HepG2 (cell line): Measurements from ENCODE around the gene ATP9A. TPM values are rescaled to one million over a fixed set of nuclear protein-coding genes. Genes with fewer than 3 reads are reported as not detected.

Source experiments
- ERF ChIP-seq: IDR thresholded peaks from 2 replicates; pipeline ENCODE4 v1.6.1; 2018; ENCODE audit warnings: missing biosample characterization, missing genetic modification reagents
- FIP1L1 ChIP-seq: fragments of 200-400 bp; formaldehyde crosslinking; IDR thresholded peaks from 2 replicates; pipeline ENCODE4 v1.6.1; 2018; ENCODE audit warnings: low read depth, mild to moderate bottlenecking, low read length, moderate library complexity, borderline replicate concordance; ENCODE audit not compliant: insufficient read depth
- GTF2F1 ChIP-seq: fragments of 150-350 bp; IDR thresholded peaks from 2 replicates; pipeline ENCODE4 v1.6.1; 2014; ENCODE audit warnings: low read length
- MAX ChIP-seq: IDR thresholded peaks from 2 replicates; pipeline ENCODE4 v1.6.1; 2012; ENCODE audit warnings: inconsistent platforms
- NFYC ChIP-seq: IDR thresholded peaks from 2 replicates; pipeline ENCODE4 v1.6.1; 2016; ENCODE audit warnings: missing genetic modification reagents, missing compliant biosample characterization
- POLR2AphosphoS5 ChIP-seq: IDR thresholded peaks from 2 replicates; pipeline ENCODE4 v1.6.1; 2012; ENCODE audit warnings: low read depth, low read length
- RFXAP ChIP-seq: sonication (generic); formaldehyde crosslinking; IDR thresholded peaks from 2 replicates; pipeline ENCODE4 v1.4.0; 2020; ENCODE audit warnings: missing genetic modification reagents, borderline replicate concordance
- ZNF274 ChIP-seq: sonication (generic); formaldehyde crosslinking; IDR thresholded peaks from 2 replicates; pipeline ENCODE4 v1.5.1; 2020; ENCODE audit warnings: mild to moderate bottlenecking, missing genetic modification reagents
- ZNF317 ChIP-seq: sonication (generic); formaldehyde crosslinking; IDR thresholded peaks from 2 replicates; pipeline ENCODE4 v1.5.0; 2020; ENCODE audit warnings: mild to moderate bottlenecking, missing genetic modification reagents
- ZNF510 ChIP-seq: sonication (generic); formaldehyde crosslinking; IDR thresholded peaks from 2 replicates; pipeline ENCODE4 v1.4.0; 2020; ENCODE audit warnings: low read depth, mild to moderate bottlenecking, missing genetic modification reagents
- ZNF609 ChIP-seq: sonication (generic); formaldehyde crosslinking; IDR thresholded peaks from 2 replicates; pipeline ENCODE4 v1.4.0; 2020; ENCODE audit warnings: mild to moderate bottlenecking, missing genetic modification reagents, borderline replicate concordance
- ZNF792 ChIP-seq: IDR thresholded peaks from 2 replicates; pipeline ENCODE4 v1.6.1; 2016
- polyA plus RNA-seq, 8 experiments: library from polyadenylated mRNA; depleted of rRNA in 3 of 8; stranded (reverse) in 7 of 8; unstranded in 1 of 8; fragments of >200 nt; fragmentation: Illumina TruSeq in 4 of 8; extraction: Trizol in 4 of 8; gene quantifications; 2 replicates each; pipeline versions ENCODE4 v1.2.1 to v1.2.3, GENCODE V29; 2011 to 2016; ENCODE audit warnings: low read depth in 4 of 8, missing spikeins in 1 of 8, mixed read lengths in 1 of 8; ENCODE audit not compliant: insufficient read depth in 1 of 8
- total RNA-seq, 5 experiments: library from RNA; depleted of rRNA; stranded (reverse); fragments of >200 nt; fragmentation: Illumina TruSeq; extraction: Trizol; gene quantifications; 2 replicates each; pipeline ENCODE4 v1.2.3, GENCODE V29; 2016; ENCODE audit warnings: low read depth in 1 of 5
- TF ChIP-seq, protein P1 (sequence below): sonication (generic); formaldehyde crosslinking; IDR thresholded peaks from 2 replicates; pipeline ENCODE4 v1.4.0; 2020; ENCODE audit warnings: missing genetic modification reagents, borderline replicate concordance
- TF ChIP-seq, protein P2 (sequence below): sonication (generic); formaldehyde crosslinking; conservative IDR thresholded peaks from 2 replicates; pipeline ENCODE4 v1.4.0; 2020; ENCODE audit warnings: missing genetic modification reagents

ATP9A gene
- total and polyA plus RNA-seq, 2 of the 13 experiments (the other 11 are each of a cell fraction or from before 2014, with no cell fraction given): 11.8 to 18.5 TPM

DNA sequence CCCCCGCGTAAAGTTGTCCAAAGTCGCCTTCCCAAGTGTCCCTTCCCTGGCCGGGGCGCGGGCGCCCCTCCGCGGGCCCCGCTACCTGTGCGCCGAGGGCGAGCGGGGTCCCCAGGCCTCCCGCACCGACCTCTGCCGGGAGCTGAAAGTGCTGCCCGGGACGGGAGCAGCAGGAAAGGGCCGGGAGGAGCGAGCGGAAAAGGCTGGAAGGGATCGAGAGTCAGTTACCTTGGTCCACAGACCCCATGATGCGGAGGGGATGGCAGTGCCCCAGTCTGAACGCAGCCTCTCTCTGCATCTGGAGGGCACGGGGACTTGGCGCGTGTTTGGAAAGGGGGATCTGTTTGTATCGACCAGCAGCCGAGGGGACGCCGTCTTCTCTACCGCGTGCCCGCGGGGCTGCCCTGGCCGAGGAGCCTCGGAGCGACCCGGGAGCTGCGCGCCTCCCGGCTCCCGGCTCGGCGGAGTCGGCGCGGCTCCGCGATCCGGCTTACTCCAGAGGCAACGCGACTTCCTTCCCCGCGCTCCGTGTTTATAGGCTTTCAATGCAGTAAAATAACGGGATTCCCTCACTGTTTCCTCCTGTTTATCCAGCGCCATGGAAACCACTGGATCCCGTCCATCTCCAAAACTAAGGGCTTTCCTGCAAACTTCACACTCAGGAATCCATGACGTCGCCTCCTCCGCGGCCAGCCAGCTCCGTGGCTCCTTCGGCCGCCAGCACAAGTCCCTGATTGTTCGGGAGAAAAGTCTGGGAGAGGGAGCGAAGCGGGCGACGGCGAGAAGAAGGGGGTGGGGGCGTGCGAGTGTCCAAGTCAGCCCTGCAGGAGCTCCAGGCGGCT lies 205.6 kb downstream of the ATP9A start (continued):
- TF ChIP-seq ZNF609 (CRISPR knock-in tag): 0 out of 2 replicates have a peak, but pooled peaks have one; percentile 28
- TF ChIP-seq MAX: peak; percentile 50; the same call in 1 of the 2 replicates
- TF ChIP-seq RFXAP (CRISPR knock-in tag): no peak
- TF ChIP-seq, protein P1, sequence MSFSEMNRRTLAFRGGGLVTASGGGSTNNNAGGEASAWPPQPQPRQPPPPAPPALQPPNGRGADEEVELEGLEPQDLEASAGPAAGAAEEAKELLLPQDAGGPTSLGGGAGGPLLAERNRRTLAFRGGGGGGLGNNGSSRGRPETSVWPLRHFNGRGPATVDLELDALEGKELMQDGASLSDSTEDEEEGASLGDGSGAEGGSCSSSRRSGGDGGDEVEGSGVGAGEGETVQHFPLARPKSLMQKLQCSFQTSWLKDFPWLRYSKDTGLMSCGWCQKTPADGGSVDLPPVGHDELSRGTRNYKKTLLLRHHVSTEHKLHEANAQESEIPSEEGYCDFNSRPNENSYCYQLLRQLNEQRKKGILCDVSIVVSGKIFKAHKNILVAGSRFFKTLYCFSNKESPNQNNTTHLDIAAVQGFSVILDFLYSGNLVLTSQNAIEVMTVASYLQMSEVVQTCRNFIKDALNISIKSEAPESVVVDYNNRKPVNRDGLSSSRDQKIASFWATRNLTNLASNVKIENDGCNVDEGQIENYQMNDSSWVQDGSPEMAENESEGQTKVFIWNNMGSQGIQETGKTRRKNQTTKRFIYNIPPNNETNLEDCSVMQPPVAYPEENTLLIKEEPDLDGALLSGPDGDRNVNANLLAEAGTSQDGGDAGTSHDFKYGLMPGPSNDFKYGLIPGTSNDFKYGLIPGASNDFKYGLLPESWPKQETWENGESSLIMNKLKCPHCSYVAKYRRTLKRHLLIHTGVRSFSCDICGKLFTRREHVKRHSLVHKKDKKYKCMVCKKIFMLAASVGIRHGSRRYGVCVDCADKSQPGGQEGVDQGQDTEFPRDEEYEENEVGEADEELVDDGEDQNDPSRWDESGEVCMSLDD (CRISPR knock-in tag): peak; percentile 72; the same call in 1 of the 2 replicates
- no peak for TF ChIP-seq ZNF317 (CRISPR knock-in tag)
- no peak for TF ChIP-seq POLR2AphosphoS5
- no peak for TF ChIP-seq FIP1L1
- no peak for TF ChIP-seq ZNF792 (CRISPR knock-in tag)
- no peak for TF ChIP-seq NFYC
- TF ChIP-seq GTF2F1: no peak
- TF ChIP-seq ERF: no peak
- TF ChIP-seq ZNF510 (CRISPR knock-in tag): 0 out of 2 replicates have a peak, but pooled peaks have one; percentile 47
- TF ChIP-seq, protein P2, sequence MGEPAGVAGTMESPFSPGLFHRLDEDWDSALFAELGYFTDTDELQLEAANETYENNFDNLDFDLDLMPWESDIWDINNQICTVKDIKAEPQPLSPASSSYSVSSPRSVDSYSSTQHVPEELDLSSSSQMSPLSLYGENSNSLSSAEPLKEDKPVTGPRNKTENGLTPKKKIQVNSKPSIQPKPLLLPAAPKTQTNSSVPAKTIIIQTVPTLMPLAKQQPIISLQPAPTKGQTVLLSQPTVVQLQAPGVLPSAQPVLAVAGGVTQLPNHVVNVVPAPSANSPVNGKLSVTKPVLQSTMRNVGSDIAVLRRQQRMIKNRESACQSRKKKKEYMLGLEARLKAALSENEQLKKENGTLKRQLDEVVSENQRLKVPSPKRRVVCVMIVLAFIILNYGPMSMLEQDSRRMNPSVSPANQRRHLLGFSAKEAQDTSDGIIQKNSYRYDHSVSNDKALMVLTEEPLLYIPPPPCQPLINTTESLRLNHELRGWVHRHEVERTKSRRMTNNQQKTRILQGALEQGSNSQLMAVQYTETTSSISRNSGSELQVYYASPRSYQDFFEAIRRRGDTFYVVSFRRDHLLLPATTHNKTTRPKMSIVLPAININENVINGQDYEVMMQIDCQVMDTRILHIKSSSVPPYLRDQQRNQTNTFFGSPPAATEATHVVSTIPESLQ (CRISPR knock-in tag): no peak
- TF ChIP-seq ZNF274: peak; percentile 54; the same call in 1 of the 2 replicates
